ENCODE measurements around the gene KRTAP2-3. TPM values are rescaled to one million over a fixed set of nuclear protein-coding genes. Genes with fewer than 3 reads are reported as not detected.
A peak's percentile ranks its signal among the peaks of the same experiment; 100 is the strongest.
"Not testable (repeated sequence)": the region's sequence is repeated elsewhere in the genome, so short reads cannot be mapped to it uniquely, and the experiment has no call there.

KRTAP2-3 gene
- polyA plus RNA-seq, 1 donor from 2014 or later = not detected

DNA sequence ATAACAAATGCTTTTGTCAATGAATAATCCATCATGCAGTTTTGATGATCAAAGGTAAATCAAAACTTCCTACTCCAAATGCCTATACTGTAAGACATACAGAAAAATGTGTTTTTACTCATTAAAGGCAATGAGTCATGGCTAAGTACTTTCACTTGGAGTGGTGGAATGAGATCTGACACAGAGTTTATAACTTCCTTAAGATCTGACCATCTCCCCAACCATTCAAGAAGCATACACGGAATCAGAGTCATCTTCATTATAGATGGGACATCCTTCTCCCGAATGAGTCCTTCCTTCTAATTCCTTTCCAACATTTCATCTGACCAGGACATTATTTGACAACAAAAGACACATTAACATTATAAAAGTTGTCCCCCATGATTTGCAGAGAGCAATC, 23.5 kb upstream of the KRTAP2-3 start:
- not testable (repeated sequence) for H3K27ac Mint-ChIP-seq, H3K4me1 Mint-ChIP-seq, H3K36me3 Mint-ChIP-seq, H3K9me3 Mint-ChIP-seq, H3K4me3 Mint-ChIP-seq
- H3K27me3 Mint-ChIP-seq = peaks cover 17% of the 10 kb centered on the region

DNA sequence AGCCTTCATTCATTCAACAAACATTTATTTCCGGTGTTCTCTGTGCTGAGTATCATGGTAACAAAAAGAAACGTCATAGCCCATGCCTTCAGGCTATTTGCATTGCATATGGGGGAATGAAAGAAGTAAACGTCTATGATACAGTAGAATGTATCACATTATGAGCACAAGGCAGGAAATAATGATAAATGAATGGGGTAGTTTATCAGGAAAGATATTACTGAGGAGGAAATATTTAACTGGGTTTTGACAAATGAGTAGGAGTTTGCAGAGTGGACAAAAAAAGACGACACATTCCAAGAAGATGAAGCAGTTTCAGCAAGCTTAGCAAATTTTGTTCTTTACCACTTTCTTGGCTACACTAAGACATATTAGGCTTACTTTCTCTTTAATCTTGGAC, 22.7 kb upstream of the KRTAP2-3 start:
- H3K27me3 Mint-ChIP-seq = peaks cover 16% of the 10 kb centered on the region
- H3K27ac Mint-ChIP-seq = no peak overlapping the region
- no peak overlapping the region for H3K4me3 Mint-ChIP-seq
- H3K9me3 Mint-ChIP-seq = peaks cover 0 to 5% (median 0%) of the 10 kb centered on the region in 3 donors
- H3K36me3 Mint-ChIP-seq = no peaks in the 10 kb centered on the region
- no peaks in the 10 kb centered on the region for H3K4me1 Mint-ChIP-seq

DNA sequence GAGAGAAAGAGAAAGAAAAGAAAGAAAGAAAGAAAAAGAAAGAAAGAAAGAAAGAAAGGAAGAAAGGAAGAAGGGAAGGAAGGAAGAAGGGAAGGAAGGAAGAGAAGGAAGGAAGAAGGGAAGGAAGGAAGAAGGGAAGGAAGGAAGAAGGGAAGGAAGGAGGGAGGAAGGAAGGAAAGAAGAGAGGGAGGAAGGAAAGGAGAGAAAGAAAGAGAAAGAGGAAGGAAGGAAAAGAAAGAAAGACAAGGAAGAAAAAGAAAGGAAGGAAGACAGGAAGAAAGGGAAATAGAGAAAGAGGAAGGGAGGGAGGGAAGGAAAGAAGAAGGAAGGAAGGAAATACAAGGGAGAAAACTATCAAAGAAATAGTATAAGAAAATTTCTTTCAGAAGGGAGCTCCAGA, 16.9 kb upstream of the KRTAP2-3 start:
- Mint-ChIP-seq H3K36me3 (no peaks in the 10 kb centered on the region), H3K4me1 (no peaks in the 10 kb centered on the region), H3K27me3 (peaks cover 9% of the 10 kb centered on the region), H3K9me3 (peaks cover 0 to 5% (median 0%) of the 10 kb centered on the region in 3 donors), H3K4me3 (no peak overlapping the region), H3K27ac (no peak overlapping the region)

DNA sequence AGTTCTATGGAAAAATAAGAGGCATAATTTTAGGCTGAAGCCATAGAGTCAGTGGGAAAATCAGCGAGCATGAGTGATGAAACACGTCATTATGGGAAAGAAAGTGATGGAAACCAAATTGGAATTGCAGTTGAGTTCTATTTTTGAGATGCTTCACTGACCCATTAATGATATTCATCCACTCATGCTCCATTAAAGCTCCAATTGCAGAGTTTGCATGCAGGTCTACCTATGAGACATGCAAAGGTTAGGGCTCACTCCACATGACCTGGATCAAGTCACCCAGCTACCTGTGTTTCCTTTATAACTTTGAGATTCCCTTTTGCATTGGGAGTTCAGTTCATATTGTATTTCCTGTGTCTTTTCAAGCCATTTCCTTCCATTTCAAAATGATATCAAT, 13.8 kb upstream of the KRTAP2-3 start:
- peaks cover 0 to 5% (median 2%) of the 10 kb centered on the region in 3 donors for H3K9me3 Mint-ChIP-seq
- no peaks in the 10 kb centered on the region for H3K4me1 Mint-ChIP-seq
- H3K27me3 Mint-ChIP-seq = peaks cover 5% of the 10 kb centered on the region
- no peaks in the 10 kb centered on the region for H3K36me3 Mint-ChIP-seq
- no peak overlapping the region for H3K27ac Mint-ChIP-seq
- H3K4me3 Mint-ChIP-seq = no peak overlapping the region

DNA sequence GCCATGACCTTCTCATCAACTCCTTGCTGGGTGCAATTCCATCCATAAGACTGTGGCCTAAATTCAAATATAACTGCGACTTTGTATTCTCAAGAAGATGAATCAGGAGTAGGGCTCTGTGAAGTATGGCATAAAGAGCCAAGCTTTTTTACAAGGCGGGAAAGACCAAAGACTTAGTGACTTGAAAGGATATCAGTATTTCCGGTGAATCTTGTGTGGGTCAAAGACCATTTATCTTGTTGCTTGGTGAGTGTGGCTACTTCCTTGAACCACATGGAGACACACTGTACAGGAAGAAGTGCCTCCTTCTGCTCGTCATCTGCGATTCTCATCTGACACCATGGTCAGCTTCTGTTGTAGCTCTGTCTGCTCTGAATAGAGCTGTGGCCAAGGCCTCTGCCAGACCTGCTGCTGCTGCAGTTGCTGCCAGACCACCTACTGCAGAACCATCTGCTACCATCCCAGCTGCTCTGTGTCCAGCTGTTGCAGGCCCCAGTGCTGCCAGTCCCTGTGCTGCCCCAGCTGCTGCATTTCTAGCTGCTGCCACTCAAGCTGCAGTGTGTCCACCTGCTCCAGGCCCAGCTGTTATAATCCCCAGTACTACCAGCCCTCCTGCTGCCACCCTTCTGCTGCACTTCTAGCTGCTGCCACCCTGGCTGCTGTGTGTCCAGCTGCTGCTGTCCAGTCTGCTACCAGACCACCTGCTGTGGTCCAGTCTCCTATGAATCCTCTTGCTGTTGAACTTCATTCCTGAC, 11.9 kb upstream of the KRTAP2-3 start:
- Mint-ChIP-seq H3K4me1 (no peaks in the 10 kb centered on the region), H3K36me3 (no peaks in the 10 kb centered on the region), H3K9me3 (peaks cover 0 to 5% (median 2%) of the 10 kb centered on the region in 3 donors), H3K27ac (no peak overlapping the region), H3K4me3 (peak overlapping the region in 1 of 4 donors; percentile 40), H3K27me3 (peaks cover 5% of the 10 kb centered on the region)

DNA sequence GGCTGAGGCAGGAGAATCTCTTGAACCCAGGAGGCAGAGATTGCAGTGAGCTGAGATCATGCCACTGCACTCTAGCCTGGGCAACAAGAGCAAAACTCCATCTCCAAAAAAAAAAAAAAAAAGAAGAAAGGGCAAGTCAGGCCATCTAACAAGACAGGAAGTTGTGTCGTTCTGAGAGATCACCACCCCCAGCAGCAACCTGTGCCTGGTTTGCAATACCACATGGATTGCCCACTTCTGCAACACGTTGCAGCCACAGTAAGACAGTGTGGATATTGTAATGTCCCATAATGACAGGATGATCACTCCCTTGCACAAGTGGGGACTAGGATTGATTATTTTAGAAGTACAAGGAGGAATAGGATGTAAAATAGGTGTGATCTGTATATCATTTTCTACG, 9.1 kb upstream of the KRTAP2-3 start:
- no peak overlapping the region for H3K4me3 Mint-ChIP-seq

DNA sequence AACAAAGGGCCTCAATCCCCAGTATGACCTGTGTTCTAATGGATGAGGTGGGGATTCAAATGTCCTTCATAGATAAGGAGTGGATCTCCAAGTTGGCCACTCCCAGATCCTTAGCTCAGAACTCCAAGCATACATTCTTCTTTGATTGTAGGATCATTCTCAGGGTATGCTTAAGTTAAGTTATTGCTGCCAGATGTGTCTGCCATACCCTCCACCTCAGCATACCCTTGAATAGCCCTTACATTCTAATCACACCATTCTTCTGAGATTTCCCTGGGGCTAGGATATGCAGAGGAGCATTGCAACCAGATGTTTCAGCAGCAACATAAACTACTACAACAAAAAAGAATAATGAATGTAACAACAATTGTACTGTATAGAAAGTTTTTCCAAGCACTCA, 7.4 kb upstream of the KRTAP2-3 start:
- Mint-ChIP-seq H3K4me3 (no peak overlapping the region), H3K27ac (no peak overlapping the region), H3K36me3 (no peaks in the 10 kb centered on the region), H3K27me3 (no peaks in the 10 kb centered on the region), H3K9me3 (peaks cover 0 to 2% (median 0%) of the 10 kb centered on the region in 3 donors), H3K4me1 (no peaks in the 10 kb centered on the region)

More for the DNA sequence above, 9.1 kb upstream of the KRTAP2-3 start:
- Mint-ChIP-seq H3K36me3 (no peaks in the 10 kb centered on the region), H3K27me3 (no peaks in the 10 kb centered on the region), H3K4me1 (no peaks in the 10 kb centered on the region), H3K9me3 (peaks cover 0 to 2% (median 0%) of the 10 kb centered on the region in 3 donors), H3K27ac (no peak overlapping the region)

DNA sequence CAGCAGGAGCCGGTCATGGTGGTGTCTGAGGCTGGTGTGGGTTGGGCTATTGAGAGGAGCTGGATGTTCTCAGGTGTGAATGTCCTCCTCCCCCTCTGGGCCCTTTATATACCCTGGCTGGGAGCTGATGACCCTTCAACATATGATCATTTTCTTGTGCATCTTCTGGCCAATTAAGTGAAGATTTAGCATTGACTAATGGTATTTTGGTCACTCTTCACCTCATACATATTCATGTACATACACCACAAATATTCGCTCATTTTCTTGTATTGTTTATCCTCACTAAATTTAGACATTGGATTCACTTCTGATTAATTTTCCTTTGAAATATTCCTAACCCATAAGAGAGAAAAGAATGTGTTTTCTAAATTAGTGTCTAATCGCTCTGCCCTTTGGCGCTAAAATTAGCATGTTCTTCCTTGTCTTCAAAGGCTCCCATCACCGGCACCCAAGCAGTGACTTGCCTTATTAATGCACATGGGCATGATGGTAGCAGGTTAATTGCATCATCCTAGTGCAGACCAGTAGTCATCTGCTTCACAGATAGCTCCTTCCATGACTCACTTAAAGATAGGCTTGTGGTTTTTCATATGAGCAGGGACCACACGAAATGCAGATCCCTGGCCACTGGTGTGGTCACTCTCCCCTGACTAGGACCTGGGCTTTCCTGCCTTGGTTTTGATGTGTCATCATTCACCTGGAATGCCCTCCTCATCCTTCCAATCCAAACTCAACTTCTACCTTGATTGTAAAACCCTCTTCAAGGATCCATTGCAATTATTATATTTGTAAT, 6.1 kb upstream of the KRTAP2-3 start, which contains the start of gene KRTAP2-4:
KRTAP2-4 (minus strand) TSS at position 51 of the 796 bp plus-strand sequence; CDS start at position 17, 34 bp downstream.
- H3K36me3 Mint-ChIP-seq = no peaks in the 10 kb centered on the region
- H3K4me3 Mint-ChIP-seq = no peak within 1 kb of the TSS
- peak within 1 kb of the TSS in 1 of 3 donors; percentile 47 for H3K27ac Mint-ChIP-seq
- no peaks in the 10 kb centered on the region for H3K4me1 Mint-ChIP-seq
- no peaks in the 10 kb centered on the region for H3K9me3 Mint-ChIP-seq
- peaks cover 7% of the 10 kb centered on the region for H3K27me3 Mint-ChIP-seq

DNA sequence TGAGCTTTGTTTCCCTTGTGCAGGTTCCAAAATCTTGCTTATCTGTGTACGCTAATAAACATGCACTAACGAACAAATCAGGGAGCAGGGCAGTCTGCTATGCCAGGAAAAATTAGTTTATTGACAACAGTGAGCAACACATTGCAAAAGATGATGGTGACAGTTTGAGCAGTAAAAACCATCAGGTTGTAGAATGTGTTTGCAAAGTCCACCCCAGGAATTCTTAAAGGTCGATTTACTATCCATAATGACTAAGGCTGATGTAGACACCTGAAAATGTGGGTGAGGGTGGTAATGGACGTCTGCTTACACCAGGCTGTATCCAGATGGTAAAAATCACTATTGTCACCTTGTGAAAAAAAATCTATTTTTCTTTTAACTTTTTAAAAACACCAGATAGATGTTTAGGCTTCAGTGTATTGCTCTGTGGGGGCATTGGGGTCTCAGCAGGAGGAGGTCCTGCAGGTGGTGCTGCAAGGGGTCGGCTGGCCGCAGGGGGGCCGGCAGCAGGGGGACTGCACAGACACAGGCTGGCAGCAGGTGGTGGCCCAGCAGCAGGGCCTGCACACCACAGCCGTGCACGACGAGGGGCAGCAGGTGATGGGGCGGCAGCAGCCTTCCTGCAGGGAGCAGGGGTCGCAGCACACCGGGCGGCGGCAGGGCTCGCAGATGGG, 5.2 kb upstream of the KRTAP2-3 start:
- H3K4me3 Mint-ChIP-seq, H3K9me3 Mint-ChIP-seq, H3K36me3 Mint-ChIP-seq, H3K4me1 Mint-ChIP-seq, H3K27me3 Mint-ChIP-seq, H3K27ac Mint-ChIP-seq: not testable (repeated sequence)

DNA sequence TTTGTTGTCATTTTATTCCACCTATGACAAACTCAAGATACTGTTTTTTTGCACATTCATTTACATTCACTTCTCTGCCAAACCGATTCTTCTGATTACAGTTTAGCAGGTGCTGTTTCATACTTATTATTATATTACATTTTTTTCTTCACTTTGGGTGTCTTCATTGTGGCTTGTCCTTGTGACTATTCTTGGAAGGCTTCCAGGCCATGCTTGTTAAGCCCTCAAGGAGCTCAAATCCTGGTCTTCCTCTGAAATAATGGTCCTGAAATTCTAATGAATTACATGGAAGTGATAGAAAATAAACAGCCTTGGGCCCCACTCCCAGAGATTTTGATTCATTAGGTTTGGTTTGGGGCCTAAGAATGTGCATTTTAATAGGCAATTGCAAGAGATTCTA, 4.4 kb upstream of the KRTAP2-3 start:
- no peaks in the 10 kb centered on the region for H3K36me3 Mint-ChIP-seq
- peaks cover 12% of the 10 kb centered on the region for H3K27me3 Mint-ChIP-seq
- H3K4me3 Mint-ChIP-seq = no peak overlapping the region
- H3K4me1 Mint-ChIP-seq = no peaks in the 10 kb centered on the region
- H3K27ac Mint-ChIP-seq = no peak overlapping the region
- no peaks in the 10 kb centered on the region for H3K9me3 Mint-ChIP-seq

DNA sequence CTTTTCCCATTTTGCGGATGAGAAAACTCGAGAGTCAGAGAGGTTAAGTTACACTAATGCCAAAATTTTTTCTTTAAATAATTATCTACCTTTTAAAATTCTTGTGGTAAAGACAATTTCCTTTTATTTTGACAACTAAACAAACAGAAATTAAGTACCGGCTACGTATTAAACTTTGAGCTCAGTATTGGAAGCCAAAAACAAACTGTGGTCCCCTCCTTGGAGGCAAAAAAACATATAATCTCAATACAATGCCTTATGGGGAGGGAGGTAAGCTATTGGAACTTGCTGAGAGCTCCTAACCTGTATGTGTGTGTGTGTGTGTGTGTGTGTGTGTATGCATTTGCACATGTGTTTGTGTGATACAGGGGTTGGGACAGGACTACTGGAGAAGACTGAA, 3.5 kb upstream of the KRTAP2-3 start:
- Mint-ChIP-seq H3K4me3 (no peak overlapping the region), H3K9me3 (no peaks in the 10 kb centered on the region), H3K27ac (no peak overlapping the region), H3K4me1 (no peaks in the 10 kb centered on the region), H3K36me3 (no peaks in the 10 kb centered on the region), H3K27me3 (peaks cover 16% of the 10 kb centered on the region)

DNA sequence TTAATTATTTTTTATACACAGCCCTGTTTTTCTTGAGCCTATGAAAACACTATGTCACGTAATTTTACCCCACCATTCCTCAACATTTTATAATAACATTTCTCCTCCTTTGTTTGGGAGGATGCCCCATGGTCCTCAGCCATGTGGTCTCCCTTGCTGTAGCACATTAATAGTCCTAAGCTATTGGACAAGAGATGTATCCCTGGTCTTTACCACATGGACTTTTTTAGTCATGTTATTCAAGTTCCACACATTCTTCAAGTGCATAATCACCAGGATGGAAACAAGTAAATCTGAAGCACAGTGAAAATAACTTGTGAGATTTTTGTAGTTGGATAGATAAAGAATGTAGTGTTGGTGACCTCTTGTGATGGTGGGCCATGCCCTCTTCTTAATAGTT, 2.0 kb upstream of the KRTAP2-3 start:
- peaks cover 0 to 3% (median 2%) of the 10 kb centered on the region in 3 donors for H3K9me3 Mint-ChIP-seq
- H3K27ac Mint-ChIP-seq = no peak overlapping the region
- H3K4me3 Mint-ChIP-seq = no peak overlapping the region
- no peaks in the 10 kb centered on the region for H3K36me3 Mint-ChIP-seq
- no peaks in the 10 kb centered on the region for H3K4me1 Mint-ChIP-seq
- H3K27me3 Mint-ChIP-seq = peaks cover 16% of the 10 kb centered on the region

DNA sequence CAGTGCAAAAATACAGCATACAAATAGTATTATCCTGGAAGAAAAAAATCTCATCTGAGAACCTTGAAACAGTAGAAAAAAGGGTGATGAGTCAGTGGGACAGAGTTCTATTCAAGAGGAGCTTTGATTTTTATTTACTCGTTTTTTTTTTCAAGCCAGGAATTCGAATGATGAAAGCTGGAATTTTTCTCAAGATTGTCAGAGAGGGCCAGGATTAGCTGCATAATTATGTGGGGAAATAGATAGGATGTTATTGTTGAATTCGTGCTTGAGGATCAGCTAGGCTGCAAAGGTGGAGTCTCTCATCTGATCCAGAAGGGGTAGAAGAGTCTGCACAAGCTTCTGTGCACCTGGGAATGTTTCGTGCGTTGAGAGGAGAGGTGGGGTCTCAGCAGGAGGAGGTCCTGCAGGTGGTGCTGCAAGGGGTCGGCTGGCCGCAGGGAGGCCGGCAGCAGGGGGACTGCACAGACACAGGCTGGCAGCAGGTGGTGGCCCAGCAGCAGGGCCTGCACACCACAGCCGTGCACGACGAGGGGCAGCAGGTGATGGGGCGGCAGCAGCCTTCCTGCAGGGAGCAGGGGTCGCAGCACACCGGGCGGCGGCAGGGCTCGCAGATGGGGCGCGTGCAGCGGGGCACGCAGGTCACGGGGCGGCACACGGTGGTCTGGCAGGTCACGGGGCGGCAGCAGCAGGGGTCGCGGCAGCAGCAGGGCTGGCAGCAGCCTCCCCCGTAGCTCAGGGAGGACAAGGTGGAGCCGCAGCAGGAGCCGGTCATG, 450 bp downstream of the KRTAP2-3 start:
- not testable (repeated sequence) for H3K4me1 Mint-ChIP-seq, H3K9me3 Mint-ChIP-seq, H3K4me3 Mint-ChIP-seq, H3K36me3 Mint-ChIP-seq, H3K27ac Mint-ChIP-seq
- peaks cover 17% of the 10 kb centered on the region for H3K27me3 Mint-ChIP-seq

DNA sequence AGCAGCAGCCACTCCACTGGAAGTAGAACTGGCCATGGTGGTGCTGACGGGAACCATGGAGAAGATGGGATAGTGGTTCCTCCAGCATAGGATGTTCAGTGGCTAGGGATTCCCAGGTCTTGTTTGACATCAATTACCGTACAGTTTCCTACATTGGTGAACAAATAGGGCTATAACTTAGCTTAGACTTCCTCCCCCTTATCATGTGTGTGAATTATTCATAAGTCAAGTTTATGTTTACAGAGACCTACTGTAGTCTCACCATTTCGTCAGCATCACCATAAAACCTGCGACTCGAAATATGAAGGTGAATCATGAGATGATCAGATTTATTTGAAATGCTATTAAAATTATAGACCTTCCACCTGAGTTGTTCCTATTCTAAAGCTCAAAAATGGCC, 1.2 kb downstream of the KRTAP2-3 start:
- Mint-ChIP-seq H3K27ac (no peak overlapping the region), H3K4me1 (peaks cover 0 to 2% (median 0%) of the 10 kb centered on the region in 3 donors), H3K9me3 (peaks cover 1 to 4% (median 2%) of the 10 kb centered on the region in 3 donors), H3K36me3 (no peaks in the 10 kb centered on the region), H3K4me3 (no peak overlapping the region), H3K27me3 (peaks cover 17% of the 10 kb centered on the region)
